ENCODE measurements around the gene USP31. TPM values are rescaled to one million over a fixed set of nuclear protein-coding genes. Genes with fewer than 3 reads are reported as not detected.

The USP31 gene
- total and polyA plus RNA-seq, 2 of the 8 experiments (the other 6 are each of a cell fraction or from before 2014, with no cell fraction given), result 6.7 to 19.0 TPM

- Histone ChIP-seq H2BK5ac (ENCODE audit: low read depth, low read length) (no peak within 1 kb of the TSS), H2AK5ac (ENCODE audit: low read depth, low read length) (no peak within 1 kb of the TSS), H3K4me3 (ENCODE audit: extremely low read depth in 1 of 4, insufficient read depth in 2 of 4, low read depth in 3 of 4, low read length in 4 of 4) (peak within 1 kb of the TSS; percentile 35 to 68 (median 55)), H3K9ac (replicated peaks in 1 of 4; ENCODE audit: extremely low read depth in 1 of 4, low read depth in 3 of 4, low read length in 3 of 4) (no peak within 1 kb of the TSS; a peak in 1 of 7 replicates), H3K9me3 (ENCODE audit: insufficient read depth in 2 of 2, low read depth in 1 of 2, low read length in 1 of 2) (no peaks in the 10 kb centered on the region), H4K20me1 (replicated peaks in 1 of 2; ENCODE audit: control insufficient read depth in 1 of 2, insufficient read depth in 2 of 2, low read length in 2 of 2) (no peaks in the 10 kb centered on the region), H2AFZ (ENCODE audit: low read length) (peak within 1 kb of the TSS; percentile 87; the same call in 1 of the 2 replicates), H4K5ac (ENCODE audit: insufficient read length, low read depth, low read length) (no peak within 1 kb of the TSS), H3K27me3 (replicated peaks in 1 of 4; ENCODE audit: control insufficient read depth in 3 of 4, extremely low read depth in 1 of 4, insufficient read depth in 3 of 4, low read length in 3 of 4) (peaks cover 7 to 23% (median 16%) of the 10 kb centered on the region in 4 experiments), H3K4me2 (ENCODE audit: insufficient read depth in 1 of 2, low read depth in 2 of 2, low read length in 2 of 2) (peak within 1 kb of the TSS; percentile 83 to 92), H3K79me1 (ENCODE audit: low read depth, low read length) (no peaks in the 10 kb centered on the region), H3K23ac (ENCODE audit: insufficient read length) (no peak within 1 kb of the TSS), H2BK12ac (ENCODE audit: low read depth, low read length) (no peak within 1 kb of the TSS), H3K36me3 (ENCODE audit: control insufficient read depth in 2 of 4, insufficient read depth in 4 of 4, low read length in 3 of 4) (no peaks in the 10 kb centered on the region), H3K4ac (replicated peaks; ENCODE audit: insufficient read length, low read depth, low read length) (no peak within 1 kb of the TSS), H2BK15ac (ENCODE audit: low read length) (0 out of 2 replicates have a peak within 1 kb of the TSS, but pooled peaks have one; percentile 46), H3K18ac (ENCODE audit: extremely low read depth, low read length) (peak within 1 kb of the TSS; percentile 60; the same call in 1 of the 2 replicates), H2BK20ac (ENCODE audit: low read length) (no peak within 1 kb of the TSS), H3K23me2 (ENCODE audit: low read depth, low read length) (peaks cover 8% of the 10 kb centered on the region; the same call in 1 of the 2 replicates), H3K79me2 (ENCODE audit: control insufficient read depth in 1 of 2, insufficient read depth in 2 of 2, low read length in 2 of 2) (no peaks in the 10 kb centered on the region), H2BK120ac (replicated peaks; ENCODE audit: low read depth, low read length) (no peak within 1 kb of the TSS), H3K56ac (replicated peaks; ENCODE audit: insufficient read length, low read depth, low read length) (no peak within 1 kb of the TSS), H4K8ac (ENCODE audit: extremely low read depth, insufficient read depth, low read length) (no peak within 1 kb of the TSS), H3K14ac (ENCODE audit: insufficient read length) (no peak within 1 kb of the TSS), H3K4me1 (replicated peaks in 1 of 4; ENCODE audit: control insufficient read depth in 3 of 4, insufficient read depth in 4 of 4, low read length in 3 of 4) (peaks cover 0 to 8% (median 4%) of the 10 kb centered on the region in 4 experiments; a peak in 4 of 7 replicates), H4K91ac (replicated peaks; ENCODE audit: insufficient read length, low read length) (no peak within 1 kb of the TSS), H3K27ac (ENCODE audit: low read depth, low read length) (no peak within 1 kb of the TSS)
- FAIRE-seq, result no peak
- ChIA-PET CTCF (ENCODE audit: partially characterized antibody) (interaction anchor here (0.5 to 14.8 kb wide), 18 partner anchors 9 to 1485 kb away, joined by 3 to 178 read pairs (median 4); partner anchors contain the start of gene SCNN1B), POLR2A (ENCODE audit: partially characterized antibody) (no interaction called here)
- 7% methylated on average over 56 of the region's 71 CpGs; no CpG with 5 or more reads in 1 of the 2 experiments for WGBS, 2 experiments (ENCODE audit: extremely low coverage in 1 of 2, insufficient coverage in 1 of 2, insufficient read length in 1 of 2, insufficient replicate concordance in 2 of 2, low coverage in 1 of 2, low lambda C conversion rate in 2 of 2, missing lambda C conversion rate in 1 of 2)
- TF ChIP-seq PHF8 (conservative IDR thresholded peaks at IDR 0.05; ENCODE audit: low read depth, low read length) (0 out of 2 replicates have a peak, but pooled peaks have one; percentile 13), CREB1 (IDR thresholded peaks at IDR 0.05) (peak; percentile 3; the same call in 1 of the 2 replicates), NRF1 (IDR thresholded peaks at IDR 0.05; ENCODE audit: low read depth, low read length) (no peak), TAF1 (IDR thresholded peaks at IDR 0.05; ENCODE audit: low read depth, low read length) (no peak), BRCA1 (IDR thresholded peaks at IDR 0.05; ENCODE audit: low read depth, low read length) (no peak), ASH2L (IDR thresholded peaks at IDR 0.05; ENCODE audit: low read length) (peak; percentile 53), EZH2 (IDR thresholded peaks at IDR 0.05; ENCODE audit: low read depth, low read length, severe bottlenecking) (peak; percentile 65), KDM4A (IDR thresholded peaks at IDR 0.05; ENCODE audit: low read depth, low read length, severe bottlenecking) (peak; percentile 82), SUZ12 (IDR thresholded peaks at IDR 0.05; ENCODE audit: low read length) (peak; percentile 53), MAX (IDR thresholded peaks at IDR 0.05) (0 out of 2 replicates have a peak, but pooled peaks have one; percentile 7), RXRA (IDR thresholded peaks at IDR 0.05; ENCODE audit: insufficient read depth, low read depth, low read length) (no peak), CHD1 (IDR thresholded peaks at IDR 0.05; ENCODE audit: low read depth, low read length) (no peak)
- no peak for DNase-seq (ENCODE audit: low read depth in 1 of 2, low spot score in 2 of 2)
These were observed 33.7 kb upstream of the USP31 start, which contains the start of gene SCNN1G for GRCh38 chr16:23182679-23183542. Gene SCNN1G, plus strand, starts transcription at chr16:23182745. Its CDS starts 3,527 bp downstream, at chr16:23186272.
